HG02678 (cell line): Measurements from ENCODE around the gene CDX1.
A peak's percentile ranks its signal among the peaks of the same experiment; 100 is the strongest.

Source experiments
- ATAC-seq: cut with Tn5 transposase; IDR thresholded peaks from one replicate; pipeline ENCODE4 v1.9.1; 2021; ENCODE audit warnings: mild to moderate bottlenecking, moderate library complexity; ENCODE audit not compliant: unreplicated experiment

CDX1 gene

DNA sequence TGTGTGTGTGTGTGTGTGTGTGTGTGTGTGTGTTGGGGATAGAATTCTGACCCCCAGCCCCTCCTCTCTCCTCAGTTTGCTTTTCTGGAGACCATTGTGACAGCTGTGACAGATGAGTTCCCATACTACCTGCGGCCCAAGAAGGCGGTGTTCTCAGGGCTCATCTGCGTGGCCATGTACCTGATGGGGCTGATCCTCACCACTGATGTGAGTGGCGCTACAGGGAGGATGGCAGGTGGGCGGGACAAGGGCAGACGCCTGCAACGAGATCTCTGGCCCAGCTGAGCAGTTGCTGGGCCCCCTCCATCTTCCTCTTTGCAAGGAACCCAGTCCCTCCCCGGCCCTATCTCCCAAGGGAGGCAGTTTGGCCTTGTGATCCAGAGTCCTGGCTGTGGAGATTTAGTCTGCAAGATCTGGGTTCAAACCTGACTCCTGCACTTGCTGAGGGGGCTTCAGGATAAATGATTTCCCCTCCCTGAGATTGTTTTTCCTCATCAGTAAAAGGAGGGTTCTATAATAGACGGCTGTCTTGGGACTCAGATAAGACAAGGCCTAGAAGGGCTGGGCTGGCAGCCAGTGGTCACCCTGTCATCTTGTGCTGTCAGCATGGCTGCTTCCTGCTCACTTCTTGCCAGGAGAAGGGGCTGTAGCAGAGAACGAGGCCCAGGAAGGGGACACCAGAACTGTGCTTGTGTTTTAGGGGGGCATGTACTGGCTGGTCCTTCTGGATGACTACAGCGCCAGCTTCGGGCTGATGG is 37.4 kb downstream of the CDX1 start:
- ATAC-seq = no peak

DNA sequence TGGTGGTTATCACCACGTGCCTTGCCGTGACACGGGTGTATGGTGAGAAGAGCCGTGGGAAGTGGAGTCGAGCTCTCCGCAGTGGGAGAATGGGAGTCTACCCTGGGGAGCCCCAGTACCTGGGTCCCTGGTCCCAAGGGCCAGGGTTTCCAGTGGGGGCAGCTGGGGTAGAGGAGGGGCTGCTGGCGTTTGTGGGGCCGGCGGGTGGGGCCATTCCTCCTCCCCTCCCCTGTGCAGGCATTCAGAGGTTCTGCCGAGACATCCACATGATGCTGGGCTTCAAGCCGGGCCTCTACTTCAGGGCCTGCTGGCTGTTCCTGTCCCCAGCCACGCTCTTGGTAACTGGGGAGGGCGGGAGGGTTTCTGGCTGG is 38.0 kb downstream of the CDX1 start:
- no peak for ATAC-seq

DNA sequence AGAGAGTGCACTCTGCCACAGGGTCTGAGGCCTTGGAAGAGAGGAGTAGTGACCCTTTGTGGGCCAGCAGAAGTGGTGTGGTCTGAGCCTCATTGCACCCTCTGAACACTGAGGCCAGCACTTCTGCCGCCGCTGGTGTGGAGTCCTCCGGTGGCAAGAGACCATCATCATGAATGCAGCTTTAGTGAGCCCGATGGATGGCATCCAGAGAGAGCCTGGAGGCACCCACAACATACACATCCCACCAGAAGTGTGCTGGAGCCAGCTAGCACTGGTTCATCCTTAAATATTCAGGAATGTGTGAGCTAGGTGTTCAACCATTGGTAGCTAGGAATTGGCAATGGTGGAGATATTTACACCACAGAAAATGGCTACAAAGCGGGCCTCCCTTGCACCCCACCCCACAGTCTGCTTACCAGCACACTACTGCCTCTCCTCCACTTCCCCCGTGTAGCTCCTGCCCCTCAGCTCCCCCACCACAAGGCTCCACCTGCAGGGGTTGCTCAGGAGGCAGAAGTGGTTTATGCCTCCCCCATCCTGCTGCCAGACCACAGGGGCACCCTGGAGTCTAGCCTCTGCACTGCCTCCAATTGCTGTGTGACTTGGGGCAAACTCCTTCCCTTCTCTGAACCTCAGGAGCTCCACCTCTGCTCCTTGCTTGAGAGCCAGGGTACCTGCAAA is 39.7 kb downstream of the CDX1 start:
- ATAC-seq = no peak

DNA sequence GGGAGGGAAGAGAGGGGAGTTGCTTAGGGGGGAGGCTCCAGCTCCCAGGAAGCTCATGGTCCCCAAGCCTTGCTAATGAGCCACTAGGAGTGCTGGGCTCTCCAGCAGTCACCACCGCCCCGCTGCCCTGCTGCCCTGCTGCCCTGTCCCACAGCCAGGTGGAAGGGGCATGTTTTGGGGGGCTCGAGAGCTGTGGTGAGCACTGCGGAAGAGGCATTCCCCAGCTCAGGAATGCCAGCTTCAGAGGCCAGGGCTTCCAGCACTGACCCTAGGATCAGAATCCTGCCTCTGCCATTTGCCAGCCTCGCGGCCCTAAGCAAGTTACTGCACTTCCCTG is 40.2 kb downstream of the CDX1 start:
- ATAC-seq = no peak

DNA sequence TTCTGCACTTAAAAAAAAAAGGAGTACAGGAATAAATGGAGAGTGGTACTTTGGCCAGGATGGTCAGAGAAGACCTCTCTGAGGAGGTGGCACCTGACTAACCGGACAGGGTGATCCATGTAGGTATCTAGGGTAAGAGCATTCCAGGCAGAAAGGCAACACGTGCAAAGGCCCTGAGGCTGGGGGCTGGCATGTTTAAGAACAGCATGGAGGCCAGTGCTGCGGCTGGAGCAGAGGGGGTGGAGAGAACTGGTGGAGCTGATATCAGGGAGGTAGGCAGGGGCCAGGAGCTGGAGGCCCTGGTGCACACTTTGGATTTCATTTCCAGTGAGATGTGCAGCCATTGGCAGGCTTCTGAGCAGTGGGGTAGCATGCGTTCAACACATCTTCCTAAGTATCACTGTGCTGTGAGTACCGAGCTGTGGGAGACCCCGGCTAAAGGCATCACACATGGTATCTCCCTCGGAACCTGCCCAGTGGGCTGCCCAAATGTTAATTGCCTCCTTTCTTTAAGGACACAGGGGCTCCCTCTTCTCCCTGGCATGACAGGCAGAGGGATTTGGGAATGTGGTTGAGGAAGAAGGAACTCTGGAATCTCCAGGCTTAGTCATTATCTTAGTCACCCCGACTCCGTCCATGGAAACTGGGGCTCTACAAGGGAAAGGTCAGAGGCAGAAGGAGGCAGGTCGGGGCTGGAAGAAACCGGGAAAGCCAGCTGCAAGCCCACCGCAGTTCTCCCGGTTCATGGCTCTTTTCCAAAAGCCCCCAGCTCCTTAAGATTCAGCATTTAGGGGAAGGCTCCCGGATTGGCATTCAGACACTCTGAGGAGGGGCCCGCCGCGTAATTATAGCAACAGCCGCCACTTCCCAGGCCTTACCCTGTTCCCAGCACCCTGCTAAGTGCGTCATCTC is 41.9 kb downstream of the CDX1 start:
- ATAC-seq = no peak

DNA sequence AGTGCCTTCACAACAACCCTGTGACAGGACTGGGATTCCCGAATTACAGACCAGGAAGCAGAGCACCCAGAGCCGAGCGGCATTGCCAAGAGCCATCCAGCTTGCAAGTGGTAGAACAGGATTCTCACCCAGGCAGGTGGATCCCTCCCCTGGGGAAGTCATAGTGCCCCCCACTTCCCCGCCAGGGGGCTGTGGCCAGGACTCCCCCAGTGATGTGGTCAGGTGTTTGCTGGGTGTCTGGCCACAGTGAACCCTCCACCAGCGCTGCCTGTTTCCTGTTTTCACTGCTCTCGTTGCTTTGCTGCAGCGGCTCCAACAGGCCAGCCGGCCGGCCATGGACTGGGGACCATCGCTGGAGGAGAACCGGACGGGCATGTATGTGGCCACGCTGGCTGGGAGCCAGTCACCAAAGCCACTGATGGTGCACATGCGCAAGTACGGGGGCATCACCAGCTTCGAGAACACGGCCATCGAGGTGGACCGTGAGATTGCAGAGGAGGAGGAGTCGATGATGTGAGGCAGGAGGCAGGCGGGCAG is 42.6 kb downstream of the CDX1 start:
- no peak for ATAC-seq

DNA sequence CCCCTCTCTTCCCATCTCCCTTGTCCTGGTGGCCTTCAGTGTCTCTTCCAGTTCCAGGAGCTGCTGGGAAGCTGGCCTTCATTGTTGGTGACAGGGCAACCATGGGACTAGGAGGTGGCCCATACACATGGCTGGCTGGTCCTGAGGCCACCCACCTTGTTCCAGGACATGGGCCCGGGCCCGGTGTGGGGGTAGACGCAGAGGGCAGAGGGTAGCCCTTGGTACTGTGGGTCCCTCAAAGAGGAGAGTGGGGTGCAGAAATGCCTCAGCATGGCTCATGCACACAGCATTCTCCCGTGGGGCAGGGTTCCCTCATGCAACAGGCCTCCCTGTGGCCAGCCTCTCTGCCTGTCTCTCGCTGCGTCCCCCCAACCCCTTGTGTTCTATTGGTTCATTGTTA is 44.1 kb downstream of the CDX1 start:
- no peak for ATAC-seq

DNA sequence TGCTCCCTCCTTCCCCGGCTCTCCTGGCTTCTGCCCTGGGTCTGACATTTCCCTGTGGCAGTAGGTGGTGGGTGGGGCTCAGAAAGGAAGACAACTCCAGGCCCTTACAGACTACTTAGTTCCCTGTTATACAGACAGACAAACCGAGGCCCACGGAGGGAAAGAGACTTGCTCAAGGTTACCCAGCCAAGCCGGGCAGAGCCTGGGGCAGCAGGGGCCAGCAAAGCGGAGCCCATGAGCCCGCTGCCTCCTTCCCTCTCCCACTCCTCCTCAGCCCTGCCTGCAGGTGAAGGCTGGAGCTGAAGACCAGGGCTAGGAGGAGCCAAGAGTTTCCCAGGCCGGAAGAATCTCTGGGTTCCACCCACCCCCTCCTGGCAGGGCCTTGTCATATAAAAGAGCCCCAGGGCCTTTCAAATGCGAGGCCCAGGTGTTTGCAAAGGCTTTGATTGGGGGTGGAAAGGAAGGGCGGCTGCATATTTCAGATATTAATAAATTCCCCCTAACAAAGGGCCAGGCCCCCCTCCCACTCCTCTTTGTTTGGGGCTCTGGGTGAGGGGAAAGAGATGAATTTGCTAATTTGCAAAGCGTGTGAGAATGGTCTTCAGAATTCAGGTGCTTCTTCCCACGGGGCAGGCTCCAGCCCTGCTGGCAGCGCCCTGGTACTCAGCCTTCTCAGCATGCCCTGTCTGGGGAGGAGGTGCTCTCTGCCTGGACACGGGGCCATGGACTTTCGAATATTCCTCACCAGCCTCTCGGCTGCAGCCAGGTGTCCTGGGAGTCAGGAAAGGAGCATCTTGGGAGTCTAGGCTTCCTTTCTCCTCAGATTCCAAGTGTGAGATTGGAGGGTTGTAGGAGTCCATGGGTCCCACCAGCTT is 44.8 kb downstream of the CDX1 start:
- ATAC-seq = no peak

DNA sequence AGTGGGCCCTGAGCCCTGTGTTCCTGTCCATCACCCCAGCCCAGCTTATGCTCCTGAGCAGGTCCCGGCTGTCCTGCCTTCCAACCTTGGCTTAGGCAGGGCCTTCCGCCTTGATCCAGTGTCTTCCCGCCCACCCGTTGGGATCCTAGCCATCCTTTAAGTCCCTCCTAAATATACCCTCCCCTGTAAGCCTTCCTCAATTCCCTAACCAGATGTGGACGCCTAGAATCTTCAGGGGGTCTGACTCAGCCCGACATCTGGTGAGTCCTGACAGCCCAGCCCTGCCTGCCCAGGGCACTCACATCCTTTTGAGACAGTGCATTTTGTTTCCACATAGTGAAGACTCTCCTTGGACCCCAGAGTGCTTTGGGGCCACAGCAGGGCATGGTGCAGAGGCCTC is 47.0 kb downstream of the CDX1 start:
- no peak for ATAC-seq

DNA sequence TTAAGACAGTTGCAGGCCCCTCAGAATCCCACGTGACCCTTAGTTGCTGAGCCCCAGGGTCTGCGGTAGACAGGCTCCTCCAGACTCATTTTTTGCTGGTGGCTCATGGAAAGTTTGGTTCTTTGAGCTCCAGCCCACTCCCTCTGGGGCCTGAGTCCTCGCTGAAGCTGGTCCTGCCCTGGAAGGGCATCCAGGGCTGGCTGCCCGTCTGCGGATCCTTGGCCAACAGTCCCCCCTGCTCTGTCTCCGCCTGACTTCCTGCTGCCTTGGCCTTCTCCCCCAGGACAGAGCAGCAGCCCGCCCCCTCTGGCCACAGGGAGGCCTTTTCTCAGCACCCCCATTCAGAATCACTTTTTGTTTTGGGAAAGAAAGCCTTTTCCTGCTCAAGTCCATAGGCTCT is 47.7 kb downstream of the CDX1 start:
- ATAC-seq = no peak

DNA sequence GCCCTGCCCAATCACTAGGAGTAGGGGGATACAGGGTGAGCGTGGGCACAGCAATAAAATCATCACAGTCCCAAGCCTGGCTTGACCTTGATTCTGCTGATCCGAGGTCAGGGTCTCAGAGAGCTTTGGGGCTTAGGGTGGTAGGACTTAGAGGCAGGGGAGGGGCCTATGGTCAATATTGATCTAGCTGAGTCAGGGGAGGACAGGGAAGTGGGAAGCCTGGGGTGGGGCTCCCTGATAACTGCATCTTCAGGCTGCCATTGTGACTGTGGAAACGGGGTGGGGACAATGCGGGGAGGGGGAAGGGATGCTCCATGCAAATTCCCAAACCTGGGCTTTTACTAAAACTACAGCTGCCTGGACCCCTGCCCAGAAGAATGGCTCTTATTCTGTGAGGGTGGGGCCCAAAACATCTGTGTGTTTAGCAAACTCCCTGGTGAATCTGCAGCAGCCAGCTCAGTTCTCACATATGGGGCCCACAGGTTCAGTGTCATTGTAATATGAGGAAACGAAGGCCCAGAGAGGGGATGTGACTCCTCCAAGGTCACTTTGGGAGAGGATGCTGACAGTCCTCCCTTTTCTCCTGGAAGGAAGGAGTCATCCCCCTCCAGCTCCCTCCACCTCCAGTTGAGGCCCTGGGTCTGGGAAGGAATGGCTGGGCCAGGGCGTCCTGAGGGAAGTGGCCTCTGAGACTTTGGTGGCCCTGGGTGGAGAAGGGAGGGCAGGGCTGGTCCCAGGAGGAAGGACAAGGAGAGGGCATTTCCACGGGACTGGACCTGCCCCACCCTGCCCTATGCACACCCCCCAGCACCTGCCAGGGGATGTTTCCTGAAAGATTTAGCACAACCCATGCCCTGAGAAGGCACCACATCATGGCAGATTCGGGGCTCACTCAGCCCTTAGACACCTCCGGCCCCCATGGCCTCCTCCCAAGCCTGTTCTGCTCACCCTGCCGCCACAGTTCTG is 49.7 kb downstream of the CDX1 start:
- no peak for ATAC-seq

DNA sequence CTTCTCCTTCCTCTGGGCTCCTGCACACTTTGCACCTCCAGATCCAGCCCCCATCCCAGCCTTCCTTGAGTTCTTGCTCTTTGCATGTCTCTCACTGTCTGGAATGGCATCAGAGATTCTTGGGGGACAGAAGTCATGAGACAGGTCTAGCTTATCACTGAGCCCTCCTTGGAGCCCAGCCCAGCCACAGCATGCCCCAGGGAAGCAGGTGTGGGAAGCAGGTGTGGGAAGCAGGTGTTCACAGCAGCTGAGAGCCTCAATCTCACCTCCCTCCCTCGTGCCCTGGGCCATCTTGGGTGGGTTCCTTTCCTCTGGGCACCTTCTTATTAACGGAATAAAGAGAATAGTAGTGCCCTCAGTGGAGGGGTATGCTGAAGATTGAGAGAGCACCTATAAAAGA is 50.5 kb downstream of the CDX1 start:
- no peak for ATAC-seq

DNA sequence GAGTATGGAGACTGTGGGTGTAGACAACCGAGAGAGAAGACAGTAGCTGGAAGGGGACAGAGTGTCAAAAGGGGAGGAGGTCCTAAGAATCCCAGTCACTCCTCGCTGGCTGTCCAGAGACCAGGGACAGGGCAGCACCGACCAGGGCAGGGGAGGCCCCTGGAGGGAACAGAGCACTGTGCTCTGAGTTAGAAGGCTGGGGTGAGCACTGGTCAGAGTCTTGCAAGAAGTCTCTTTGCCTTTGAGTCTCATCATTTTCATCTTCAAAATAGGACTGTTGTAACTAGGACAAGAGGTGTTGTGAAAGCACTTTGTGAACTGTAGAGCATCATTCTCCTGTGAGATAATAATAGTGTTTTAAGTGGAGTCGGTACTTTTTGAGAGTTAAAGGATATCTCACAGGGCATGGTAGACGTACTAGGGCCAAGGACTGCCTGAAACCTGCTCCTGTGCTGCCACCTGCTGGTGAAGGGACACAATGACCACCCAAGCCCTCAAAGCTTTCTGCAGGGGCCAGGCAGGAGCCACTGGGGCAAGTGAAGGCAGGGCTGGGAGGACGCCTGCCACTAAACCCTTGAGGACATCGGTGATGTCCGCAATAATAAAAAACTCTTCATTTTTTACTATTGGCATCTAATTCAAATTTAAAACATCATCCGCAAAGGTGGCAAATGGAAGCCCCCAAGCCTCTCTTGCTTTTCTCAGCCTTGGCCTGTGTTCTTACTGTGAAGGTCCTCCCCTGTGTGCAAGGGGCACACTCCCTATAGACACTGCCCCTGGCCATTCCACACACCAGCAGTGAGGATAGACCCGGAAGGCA is 51.5 kb downstream of the CDX1 start:
- peak; percentile 93 for ATAC-seq

DNA sequence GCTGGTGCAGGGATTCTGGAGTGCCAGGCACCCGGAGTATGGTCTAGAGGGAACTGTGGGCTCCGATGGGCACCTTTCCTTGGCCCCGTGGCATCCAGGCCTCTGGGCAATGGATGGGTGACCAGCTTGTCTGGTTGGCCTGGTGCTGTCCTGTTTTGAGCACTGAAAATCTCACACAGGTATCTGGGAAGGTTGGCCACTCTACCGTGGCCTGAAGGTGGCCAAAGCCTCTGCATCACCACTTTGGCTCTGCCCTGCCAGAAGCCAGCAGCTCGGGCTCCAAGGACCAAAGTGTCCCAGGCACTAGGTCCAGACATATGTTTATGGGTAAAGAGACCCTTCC is 52.1 kb downstream of the CDX1 start:
- ATAC-seq = no peak

DNA sequence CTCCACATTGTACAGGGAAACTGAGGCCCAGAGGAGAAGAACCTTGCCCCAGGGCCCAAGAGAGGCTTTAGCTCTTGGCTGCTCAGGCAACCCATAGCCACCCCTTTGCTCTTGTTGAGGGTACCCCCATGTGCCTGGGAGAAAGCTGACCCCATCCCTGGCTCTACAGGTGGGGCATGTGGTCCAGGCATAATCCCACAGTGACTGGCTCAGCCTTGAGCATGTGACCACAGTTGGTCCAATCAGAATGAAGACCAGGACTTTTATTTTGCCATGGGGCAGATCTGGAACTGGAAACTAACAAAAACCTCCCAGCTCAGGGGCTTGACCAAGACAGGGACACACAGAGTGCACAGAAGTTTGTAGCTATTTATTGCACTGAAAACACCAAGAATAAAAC is 52.6 kb downstream of the CDX1 start:
- ATAC-seq = no peak

DNA sequence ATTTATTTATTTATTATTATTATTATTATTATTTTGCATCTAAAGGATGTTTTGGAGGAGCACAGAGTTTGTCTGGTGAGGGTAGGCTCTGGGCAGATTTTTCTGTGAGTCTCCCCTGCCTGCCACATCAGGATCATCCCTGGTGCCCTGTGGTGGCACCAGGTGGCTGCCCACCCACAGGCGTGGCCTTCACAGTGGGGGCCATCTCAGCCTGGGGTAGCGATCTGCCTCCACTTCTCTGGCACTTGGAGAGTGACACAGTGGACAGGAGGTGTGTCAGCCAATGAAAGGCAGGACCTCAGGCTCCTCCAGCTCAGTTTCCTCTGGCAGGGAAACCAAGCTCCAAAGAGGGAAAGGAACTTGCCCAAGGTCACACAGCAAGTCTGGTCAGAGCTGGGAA is 53.3 kb downstream of the CDX1 start:
- ATAC-seq = no peak

DNA sequence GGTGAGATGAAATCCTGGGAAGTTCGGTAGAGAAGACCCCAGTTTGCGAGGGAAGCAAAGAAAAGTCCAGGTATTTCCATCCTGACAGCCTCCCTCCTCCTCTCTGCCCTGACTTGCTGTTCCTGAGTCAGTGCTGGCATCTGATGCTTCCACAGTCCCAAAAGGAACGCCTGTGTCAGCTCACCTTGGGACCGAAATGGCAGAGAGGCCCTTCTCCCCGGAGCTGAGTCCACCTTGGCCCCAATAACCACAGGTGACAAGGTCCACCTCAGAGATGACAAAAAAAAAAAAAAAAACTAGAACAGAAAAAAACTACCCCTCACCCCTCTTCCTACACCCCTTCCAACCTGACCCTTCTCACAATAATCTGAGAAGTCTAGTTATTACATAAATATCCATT is 54.9 kb downstream of the CDX1 start:
- ATAC-seq = no peak

DNA sequence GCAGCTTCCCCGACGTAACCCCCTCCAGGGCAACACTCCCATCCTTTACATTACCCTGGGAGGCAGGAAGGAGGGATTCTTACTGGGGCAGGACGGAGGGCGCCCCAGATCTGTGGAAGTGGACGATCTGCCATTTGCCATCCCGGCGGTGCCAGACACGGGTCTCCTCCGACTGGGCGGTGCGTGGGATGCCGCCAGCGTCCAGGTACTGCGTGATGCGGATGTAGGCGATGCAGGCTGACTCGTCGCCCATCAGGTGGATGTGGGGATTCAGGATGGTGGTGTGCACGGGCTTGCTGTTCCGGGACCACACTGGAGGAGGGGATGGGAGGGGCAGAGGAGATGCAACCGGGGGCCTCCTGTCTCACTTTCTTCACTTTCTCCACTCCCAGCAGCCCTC is 56.3 kb downstream of the CDX1 start:
- ATAC-seq = no peak

DNA sequence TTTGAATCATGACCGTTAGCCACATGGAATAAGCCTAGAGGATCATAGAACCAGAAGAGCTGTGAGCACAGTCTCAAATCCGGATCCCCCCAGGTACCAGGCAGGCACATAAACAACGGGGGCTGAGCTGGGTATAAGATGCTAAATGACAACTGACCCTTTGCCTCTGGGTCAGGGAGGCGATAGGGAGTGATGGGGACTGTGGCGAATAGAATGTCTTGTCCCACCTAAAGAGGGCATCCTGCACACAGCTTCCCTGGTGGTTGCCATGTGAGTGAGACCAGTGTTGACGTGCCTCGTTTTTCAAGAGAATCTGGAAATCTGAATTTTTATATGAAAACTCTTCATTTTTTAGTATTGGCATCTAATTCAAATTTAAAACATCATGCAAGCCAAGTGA is 56.9 kb downstream of the CDX1 start:
- no peak for ATAC-seq
